Stimulated activated naive CD4-positive, alpha-beta T cell treated with Interleukin-2 at 50 U/mL for 16 hours (primary cell): ENCODE measurements around the gene KRT34.
"Not testable (repeated sequence)": the region's sequence is repeated elsewhere in the genome, so short reads cannot be mapped to it uniquely, and the experiment has no call there.

Source experiments
- DNase-seq: peaks from one replicate; lab custom pipeline; 2025; lab: John Stamatoyannopoulos, UW

Gene KRT34

GRCh38 chr17:41381943-41382342 is at the start of gene KRT34:
Gene KRT34 (minus strand): TSS chr17:41382306. CDS start chr17:41382246, 60 bp downstream.
- DNase-seq = not testable (repeated sequence)

GRCh38 chr17:41430376-41430775 is 48.3 kb upstream of the KRT34 start:
- not testable (repeated sequence) for DNase-seq

- DNase-seq = no peak
Observed at GRCh38 chr17:41429667-41430066, 47.6 kb upstream of the KRT34 start.

- DNase-seq = no peak
Observed at GRCh38 chr17:41428591-41429291, 46.6 kb upstream of the KRT34 start.

- DNase-seq = no peak
Observed at GRCh38 chr17:41424111-41424635, 42.1 kb upstream of the KRT34 start, which contains the start of gene KRT37. Gene KRT37 (minus strand): TSS chr17:41424585. CDS start chr17:41424523, 62 bp downstream.

GRCh38 chr17:41422586-41422985 is 40.5 kb upstream of the KRT34 start:
- not testable (repeated sequence) for DNase-seq

- DNase-seq = no peak
Observed at GRCh38 chr17:41421617-41422016, 39.5 kb upstream of the KRT34 start.

GRCh38 chr17:41421116-41421515 is 39.0 kb upstream of the KRT34 start:
- no peak for DNase-seq

GRCh38 chr17:41420134-41420533 is 38.0 kb upstream of the KRT34 start:
- no peak for DNase-seq

GRCh38 chr17:41419716-41420115 is 37.6 kb upstream of the KRT34 start:
- DNase-seq = no peak

GRCh38 chr17:41418116-41418860 is 36.2 kb upstream of the KRT34 start:
- no peak for DNase-seq

GRCh38 chr17:41417576-41418015 is 35.5 kb upstream of the KRT34 start:
- DNase-seq = no peak

GRCh38 chr17:41417127-41417526 is 35.0 kb upstream of the KRT34 start:
- no peak for DNase-seq

- no peak for DNase-seq
Observed at GRCh38 chr17:41416479-41416878, 34.4 kb upstream of the KRT34 start.

GRCh38 chr17:41415833-41416335 is 33.8 kb upstream of the KRT34 start:
- no peak for DNase-seq

- DNase-seq = no peak
Observed at GRCh38 chr17:41415411-41415810, 33.3 kb upstream of the KRT34 start.

- DNase-seq = no peak
Observed at GRCh38 chr17:41413982-41414381, 31.9 kb upstream of the KRT34 start.

GRCh38 chr17:41413353-41413957 is 31.3 kb upstream of the KRT34 start:
- DNase-seq = no peak

- DNase-seq = no peak
Observed at GRCh38 chr17:41411072-41411840, 29.1 kb upstream of the KRT34 start.

GRCh38 chr17:41407226-41407625 is 25.1 kb upstream of the KRT34 start:
- DNase-seq = no peak

- no peak for DNase-seq
Observed at GRCh38 chr17:41406205-41406604, 24.1 kb upstream of the KRT34 start.
